Suppressor macrophage treated with lipopolysaccharide for 1 hour (primary cell): ENCODE results near the gene MTOR.
"Not testable (repeated sequence)": the region's sequence is repeated elsewhere in the genome, so short reads cannot be mapped to it uniquely, and the experiment has no call there.

ENCODE experiments used
- DNase-seq, 3 donors: peaks; one replicate each; pipeline ENCODE4 v3.0.0-alpha.2; 2020 to 2022

MTOR gene

DNA sequence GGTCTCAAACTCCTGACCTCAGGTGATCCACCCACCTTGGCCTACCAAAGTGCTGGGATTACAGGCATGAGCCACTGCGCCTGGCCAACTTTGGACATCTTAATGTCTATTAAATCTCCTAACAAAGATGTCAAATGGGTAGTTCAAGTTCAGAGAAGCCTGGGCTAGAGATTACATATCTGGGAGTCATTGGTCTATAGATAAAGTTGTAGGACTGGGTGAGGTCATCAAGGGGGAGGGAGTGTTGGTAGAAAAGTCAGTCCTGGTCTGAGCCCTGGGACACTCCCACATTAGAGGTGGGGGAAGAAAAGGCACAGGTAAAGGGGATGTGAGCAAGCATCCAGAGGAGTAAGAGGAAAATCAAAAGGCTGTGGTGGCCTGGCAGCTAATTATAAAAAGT, 17.3 kb upstream of the MTOR start:
- no peak for DNase-seq

DNA sequence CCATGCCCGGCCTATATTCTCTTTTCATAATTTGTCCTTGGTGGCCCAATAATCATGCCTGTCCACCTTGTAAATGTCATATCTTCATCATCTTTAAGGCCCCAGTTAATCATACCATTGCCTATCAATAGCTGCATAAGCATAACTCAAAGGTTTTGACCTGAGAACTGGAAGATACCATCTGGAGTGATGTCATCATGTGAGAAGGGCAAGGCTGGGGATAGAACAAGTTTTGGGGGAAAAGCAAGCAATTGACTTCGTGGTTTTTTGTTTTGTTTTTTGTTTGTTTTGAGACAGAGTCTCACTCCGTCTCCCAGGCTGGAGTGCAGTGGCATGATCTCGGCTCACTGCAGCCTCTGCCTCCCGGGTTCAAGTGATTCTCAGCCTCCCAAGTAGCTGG, 16.8 kb upstream of the MTOR start:
- no peak for DNase-seq

DNA sequence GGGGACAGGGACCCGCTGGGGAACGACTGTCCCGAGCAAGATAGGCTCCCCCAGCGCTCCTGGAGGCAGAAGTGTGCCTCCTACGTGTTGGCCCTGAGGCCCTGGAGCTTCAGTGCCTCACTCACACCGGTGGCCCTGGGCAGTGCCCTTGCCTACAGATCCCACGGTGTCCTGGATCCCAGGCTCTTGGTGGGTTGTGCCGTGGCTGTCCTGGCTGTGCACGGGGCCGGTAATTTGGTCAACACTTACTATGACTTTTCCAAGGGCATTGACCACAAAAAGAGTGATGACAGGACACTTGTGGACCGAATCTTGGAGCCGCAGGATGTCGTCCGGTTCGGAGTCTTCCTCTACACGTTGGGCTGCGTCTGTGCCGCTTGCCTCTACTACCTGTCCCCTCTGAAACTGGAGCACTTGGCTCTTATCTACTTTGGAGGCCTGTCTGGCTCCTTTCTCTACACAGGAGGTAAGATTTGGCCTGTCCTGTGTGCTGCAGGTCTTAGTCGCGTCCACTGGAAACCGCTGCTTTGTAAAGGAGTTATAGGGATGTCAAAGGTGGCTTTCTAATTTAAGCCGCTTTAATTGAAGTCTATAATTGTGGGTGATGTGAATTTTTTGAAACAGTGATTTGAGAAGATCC, 11.4 kb upstream of the MTOR start:
- no peak for DNase-seq

DNA sequence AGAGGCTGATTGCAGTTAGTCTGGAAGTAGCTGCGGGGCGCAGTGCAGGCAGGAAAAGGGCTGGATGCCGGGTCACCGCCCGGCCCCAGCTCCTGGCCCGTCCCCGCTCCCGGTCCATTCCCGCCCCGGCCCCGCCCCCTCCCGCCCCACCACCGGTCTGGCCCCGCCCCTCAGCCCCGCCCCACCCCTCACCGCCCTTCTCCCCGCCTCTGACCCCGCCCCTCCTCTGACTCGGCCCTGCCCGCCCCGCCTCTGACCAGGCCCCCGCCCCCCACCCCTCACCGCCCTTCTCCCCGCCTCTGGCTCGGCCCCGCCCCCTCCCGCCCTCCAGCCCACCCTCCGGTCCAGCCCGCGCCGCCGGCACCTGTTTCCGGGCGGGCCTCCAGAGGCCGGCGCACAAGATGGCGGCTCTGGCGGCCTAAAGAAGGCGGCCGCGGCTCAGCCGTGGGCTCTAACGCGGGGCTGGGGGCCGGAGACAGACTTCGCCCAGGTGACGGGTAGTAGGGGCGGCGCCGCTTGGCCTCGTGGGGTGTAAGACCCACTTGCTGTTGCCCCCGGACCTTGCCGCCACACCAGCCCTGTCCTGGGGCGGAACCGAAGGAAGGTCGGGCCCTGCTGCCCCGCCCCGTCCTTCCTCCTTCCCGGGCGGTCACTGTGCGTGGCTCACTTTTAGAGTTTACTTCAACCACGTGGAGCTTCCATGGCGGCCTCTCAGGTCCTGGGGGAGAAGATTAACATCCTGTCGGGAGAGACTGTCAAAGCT, 10.7 kb upstream of the MTOR start, which contains the start of gene UBIAD1:
TSS of gene UBIAD1 (plus strand) at position 367 of the 763 bp plus-strand sequence. CDS start at position 701, 334 bp downstream.
- DNase-seq: peak; percentile 86 to 97 (median 94)

DNA sequence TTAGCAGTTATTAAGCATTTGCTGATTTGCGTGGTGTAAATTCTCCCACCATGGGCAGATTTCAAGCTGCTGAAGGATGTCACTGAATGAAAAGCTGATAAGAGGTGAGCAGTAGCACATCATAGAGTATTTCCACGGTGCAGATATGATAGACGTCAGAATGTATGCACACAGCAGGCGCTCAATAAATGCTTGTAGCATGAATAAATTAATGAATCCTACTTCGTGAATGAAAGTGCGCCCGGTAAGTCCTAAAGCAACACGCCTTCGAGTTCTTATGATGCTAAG, 10.1 kb upstream of the MTOR start:
- no peak for DNase-seq

DNA sequence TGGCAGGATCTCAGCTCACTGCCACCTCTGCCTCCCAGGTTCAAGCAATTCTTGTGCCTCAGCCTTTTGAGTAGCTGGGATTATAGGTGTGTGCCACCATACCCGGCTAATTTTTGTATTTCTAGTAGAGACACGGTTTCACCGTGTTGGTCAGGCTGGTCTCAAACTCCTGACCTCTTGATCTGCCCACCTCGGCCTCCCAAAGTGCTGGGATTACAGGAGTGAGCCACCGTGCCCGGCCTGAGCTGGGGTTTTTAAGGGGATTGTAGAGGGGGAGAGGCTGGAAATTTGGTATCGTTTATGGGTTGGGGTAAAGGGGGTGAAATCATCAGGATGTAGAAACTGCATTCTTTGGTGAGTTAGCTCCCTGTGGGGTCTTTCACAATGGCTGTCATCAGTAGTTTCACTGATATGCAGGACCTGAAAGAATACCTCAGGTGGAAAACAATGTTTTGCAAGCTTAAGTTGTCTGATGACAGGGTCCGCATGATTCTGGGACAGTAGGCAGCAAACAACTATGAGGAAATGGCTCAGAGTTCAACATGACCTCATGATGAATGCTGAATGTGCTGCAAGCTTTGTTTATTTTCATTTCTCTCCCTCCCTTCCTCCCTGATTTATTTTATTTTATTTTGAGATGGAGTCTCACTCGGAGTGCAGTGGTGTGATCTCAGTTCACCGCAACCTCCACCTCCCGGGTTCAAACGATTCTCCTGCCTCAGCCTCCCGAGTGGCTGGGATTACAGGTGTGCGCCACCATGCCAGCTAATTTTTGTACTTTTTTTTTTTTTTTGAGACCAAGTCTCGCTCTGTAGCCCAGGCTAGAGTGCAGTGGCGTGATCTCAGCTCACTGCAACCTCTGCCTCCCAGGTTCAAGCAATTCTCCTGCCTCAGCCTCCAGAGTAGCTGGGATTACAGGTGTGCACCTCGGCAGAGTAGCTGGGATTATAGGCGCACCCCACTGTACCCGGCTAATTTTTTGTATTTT, 5.3 kb upstream of the MTOR start:
- not testable (repeated sequence) for DNase-seq

DNA sequence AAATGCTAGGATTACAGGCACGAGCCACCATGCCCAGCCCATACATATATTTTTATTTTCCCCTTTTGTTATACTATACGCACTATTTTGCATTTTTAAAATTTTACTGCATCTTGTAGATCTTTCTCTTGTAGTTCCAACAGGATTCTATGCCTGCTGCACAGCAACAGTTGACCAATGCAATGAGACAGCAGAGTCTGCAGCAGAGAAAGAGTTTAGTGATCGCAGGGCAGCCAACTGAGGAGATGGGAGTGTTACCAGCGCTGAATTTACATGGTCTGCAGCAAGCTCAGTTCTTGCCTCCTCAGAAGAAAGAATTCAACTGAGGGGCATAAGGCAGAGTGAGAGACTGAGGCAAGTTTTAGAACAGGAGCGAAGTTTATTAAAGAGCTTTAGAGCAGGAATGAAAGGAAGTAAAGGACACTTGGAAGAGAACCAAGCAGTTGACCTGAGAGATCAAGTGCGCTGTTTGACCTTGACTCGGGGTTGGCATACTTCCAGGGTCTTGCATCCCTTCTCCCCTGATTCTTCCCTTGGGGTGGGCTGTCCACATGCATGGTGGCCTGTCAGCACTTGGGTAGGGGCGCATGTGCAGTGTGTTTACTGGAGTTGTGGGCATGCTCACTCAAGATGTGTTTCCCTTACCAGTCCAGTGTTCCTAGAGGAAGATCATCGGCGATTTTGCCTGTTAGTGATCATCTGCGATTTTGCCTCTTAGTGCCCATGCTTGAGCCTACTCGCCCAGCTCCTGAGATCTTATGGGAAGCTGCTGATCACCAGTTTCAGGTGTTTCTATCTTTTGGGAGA, 4.1 kb upstream of the MTOR start:
- no peak for DNase-seq

DNA sequence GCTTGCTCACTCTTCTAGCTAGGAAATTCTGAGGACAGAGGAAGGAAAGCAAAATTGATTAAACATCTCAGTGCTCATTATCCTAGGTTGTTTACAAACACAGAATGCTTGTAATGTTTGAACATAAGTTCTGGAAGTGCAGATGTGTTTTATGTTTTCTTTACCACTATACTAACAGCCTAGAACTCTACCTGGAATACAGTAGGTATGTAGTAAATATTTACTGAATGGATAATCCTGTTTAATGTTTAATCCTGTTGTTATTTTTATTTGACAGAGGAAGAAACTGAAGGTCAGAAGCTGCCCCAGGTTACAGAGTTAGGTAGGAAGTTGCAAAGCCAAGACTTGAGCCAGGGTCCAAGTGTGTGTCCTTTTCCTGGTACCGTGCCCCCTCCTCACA, 6.1 kb downstream of the MTOR start:
- no peak for DNase-seq

DNA sequence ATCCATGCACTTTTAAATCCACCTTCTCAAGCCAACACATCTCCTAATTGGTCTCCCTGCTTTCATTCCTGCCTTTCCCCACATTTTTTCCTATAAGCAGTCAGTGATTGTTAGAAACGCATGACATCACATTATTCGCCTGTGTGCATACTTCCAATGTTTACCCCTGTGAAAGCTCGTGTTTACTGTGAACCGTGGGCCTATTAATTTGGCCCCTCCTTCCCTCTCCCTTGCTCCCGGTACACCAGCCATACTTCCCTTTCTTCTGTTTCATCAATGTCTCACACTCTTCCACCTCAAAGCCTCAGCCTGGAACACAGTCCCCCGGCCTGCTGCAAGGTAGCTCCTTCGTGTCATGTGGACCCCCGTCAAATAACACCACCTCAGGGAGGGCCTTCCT, 9.1 kb downstream of the MTOR start:
- DNase-seq: no peak

DNA sequence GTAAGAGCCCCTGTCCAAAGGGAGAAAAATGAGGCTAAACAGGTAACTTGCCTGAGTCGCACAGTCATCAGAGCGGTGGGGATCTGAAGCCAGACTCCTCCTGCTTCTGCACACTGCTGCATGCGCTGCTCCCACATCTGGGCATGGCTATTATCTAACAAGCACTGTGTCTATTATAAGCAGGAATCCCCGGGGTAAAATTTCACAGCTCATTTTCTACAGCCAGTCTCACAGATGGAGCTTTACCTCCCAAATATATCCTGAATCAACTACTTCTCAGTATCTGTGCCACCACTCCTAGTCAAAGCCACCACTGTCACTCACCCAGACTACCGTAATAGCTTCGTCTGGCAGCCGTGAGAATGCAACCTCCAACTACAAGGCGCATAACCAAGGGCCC, 9.8 kb downstream of the MTOR start:
- no peak for DNase-seq

DNA sequence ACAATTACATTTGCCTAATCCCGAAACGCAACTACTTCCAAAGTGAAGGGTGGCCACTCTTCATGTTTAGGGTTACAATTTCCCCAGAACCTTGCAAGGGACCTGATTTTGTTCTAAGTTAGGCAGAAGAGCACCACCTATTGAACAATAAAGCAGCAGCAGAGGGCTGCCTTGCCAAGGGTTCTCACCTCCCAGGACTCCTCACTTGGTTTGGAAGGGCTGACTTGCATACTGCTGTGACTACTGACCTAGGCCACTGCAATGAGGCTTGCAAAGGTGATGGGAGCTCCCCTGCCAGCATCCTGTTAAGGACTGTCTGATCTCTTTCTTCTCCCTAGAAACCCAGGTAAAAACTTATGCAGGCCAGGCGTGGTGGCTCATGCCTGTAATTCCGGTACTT, 14.2 kb downstream of the MTOR start:
- DNase-seq: no peak

DNA sequence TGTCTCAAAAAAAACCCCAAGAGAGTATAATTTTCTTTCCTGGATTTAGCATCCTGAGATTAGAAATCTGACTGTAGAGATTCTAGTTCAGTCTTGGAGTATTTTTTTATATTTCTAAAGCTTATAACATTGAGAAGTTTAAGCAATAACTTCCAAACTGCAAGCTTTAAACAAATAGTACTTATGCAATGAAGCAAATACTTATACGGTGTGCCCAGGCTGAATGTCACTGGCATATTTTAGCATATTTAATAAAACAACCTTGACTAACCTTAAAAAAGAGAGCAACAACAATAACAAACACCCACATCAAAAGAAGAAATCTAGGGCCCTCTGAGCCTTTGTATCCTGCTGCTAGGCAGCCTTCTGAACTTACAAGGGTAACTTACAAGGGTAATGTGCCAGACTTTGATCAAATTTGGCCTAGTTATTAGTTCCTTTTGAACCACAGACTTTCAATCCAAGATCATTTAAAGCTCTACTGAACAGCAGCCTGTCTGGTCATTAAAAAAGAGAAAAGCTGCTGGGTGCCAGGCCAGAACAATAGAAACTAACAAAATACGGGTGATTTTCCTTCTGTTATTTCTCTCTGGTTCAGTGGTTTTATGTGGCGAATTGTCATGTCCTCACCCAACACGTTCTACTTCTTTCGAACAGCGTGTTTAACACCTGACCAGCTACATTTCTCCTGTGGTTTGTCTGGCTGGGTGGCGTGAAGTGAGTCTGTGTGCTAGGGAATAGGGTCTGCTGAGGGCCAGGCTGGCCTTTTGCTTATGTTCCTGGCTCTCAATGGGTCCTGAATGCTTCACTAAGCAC, 16.2 kb downstream of the MTOR start:
- no peak for DNase-seq

DNA sequence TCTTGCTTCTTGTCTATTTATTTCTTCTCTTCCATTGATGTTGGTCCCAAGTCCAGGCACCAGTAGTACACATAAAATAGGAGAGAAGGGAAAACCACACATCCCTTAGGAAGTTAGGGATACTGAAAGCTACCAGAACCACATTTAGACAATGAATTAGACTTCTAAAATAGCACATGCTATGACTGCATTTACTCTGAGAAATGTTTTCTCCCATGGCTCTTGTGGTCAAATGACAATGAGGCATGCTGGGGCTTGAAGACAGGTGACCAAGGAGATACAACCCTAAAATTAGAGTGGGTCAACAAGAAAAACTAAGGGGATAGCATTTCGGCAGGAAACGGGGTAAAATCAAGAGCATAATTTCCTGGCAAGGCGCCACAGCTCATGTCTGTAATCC, 17.1 kb downstream of the MTOR start:
- DNase-seq: no peak

DNA sequence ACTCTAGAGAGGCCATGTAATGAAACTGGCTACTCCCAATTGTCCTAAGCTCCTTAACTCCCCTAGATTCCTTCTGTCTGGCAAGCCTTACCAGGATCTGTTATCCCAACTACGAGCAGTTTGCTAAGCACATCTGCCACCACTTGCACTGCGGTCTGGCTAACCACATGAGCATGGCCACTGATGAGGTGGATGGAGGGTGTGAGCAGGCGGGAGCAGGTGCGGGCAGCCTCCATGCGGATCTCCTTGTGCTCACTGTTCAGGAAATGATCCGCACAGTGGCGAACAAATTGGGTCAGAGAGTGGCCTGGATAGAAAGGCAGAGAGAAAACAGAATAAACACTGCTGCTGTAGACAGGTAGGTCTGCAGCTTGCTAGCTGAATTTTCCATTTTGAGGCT, 24.0 kb downstream of the MTOR start:
- DNase-seq: no peak

DNA sequence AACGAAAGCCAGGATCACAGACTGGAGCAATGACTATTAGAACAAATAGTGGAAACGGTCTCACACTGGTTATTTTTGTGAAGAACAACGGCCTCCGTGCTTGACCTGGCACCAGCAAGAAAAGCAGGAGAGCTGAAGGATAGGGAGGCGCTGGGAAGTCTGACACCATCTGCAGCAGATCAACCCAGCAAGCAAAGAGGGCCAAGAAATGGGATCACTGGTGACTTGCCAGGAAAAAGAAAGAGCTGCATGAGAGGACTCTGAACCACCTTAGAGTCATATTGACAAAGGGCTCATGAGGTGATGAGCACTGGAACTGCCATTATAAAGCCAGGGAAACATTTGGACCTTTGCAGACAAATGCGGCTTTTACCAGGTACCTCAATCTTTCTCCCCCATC, 25.0 kb downstream of the MTOR start:
- DNase-seq: no peak

DNA sequence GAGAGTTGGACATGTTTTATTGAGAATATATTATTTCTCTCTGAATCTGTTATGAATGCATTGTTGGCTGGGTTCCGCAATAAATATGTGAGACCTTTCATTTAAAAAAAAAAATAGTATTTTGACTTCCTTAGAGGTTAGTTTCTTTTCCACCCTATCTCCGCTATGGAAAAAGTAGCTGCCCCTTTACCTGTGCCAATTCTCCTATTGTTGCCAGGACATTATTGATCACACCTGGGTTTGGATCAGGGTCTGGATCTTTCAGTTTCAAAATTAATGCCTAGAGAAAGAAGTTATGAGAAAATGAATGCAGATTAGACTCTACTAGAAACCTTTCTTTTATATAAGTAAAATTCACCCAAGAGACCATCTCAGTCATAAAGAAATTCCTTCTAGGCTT, 29.1 kb downstream of the MTOR start:
- DNase-seq: no peak

DNA sequence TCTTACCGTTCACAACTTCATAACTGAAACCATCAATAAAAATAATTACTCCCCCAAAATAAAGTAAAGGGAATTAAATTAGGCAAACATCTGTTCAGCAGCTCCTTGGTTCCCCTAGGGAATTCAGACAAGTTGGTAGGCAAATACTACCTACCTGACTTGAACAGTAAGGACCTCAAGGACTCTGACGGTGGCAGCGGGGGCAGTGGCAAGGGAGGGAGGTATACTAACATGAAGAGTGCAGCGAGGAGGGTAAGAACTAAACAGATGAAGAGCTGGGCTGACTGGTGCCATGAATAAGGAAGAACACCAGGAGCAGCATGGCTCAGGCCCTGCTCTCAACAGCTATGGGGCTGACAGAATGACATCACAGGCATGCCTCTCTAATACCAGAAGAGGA, 33.1 kb downstream of the MTOR start:
- peak in 2 of 3 donors; percentile 1 to 19 for DNase-seq

DNA sequence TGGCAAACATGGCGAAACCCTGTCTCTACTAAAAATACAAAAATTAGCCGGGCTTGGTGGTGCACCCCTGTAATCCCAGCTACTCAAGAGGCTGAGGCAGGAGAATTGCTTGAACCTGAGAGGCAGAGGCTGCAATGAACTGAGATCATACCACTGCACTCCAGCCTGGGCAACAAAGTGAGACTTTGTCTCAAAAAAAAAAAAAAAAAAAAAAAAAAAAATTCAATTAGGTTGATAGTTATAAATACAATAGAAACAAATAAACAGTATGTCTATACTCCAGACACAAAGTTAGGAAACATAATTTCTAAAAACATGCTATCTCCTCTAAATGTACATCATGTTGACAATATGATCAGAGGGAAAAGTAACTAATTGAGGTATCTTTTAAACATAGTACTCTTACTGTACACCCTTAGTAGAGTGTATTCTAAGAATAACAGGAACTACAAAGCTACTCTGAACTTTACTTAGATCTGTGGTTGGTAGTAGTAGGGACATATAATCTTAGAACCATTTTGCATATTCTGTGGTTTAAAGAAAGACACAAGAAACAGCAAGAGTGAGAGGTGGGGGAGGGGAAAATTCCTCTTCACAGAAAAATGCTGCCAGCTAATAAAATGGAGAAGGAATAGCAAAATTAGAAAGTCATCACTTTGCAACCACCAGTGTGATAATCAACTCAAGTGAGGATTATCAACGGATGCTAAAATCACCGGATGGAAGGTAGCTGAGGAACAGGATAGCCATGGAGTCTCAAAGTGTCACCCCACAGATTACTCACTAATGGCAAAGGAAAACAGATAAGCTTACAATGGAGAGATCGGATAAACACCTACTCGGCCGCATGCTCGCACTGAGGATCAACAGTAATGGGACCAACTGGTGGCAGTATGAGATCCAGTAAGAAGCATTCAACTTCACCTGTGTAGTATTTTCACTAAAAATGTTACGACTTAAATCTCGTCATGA, 35.0 kb downstream of the MTOR start:
- no peak for DNase-seq

DNA sequence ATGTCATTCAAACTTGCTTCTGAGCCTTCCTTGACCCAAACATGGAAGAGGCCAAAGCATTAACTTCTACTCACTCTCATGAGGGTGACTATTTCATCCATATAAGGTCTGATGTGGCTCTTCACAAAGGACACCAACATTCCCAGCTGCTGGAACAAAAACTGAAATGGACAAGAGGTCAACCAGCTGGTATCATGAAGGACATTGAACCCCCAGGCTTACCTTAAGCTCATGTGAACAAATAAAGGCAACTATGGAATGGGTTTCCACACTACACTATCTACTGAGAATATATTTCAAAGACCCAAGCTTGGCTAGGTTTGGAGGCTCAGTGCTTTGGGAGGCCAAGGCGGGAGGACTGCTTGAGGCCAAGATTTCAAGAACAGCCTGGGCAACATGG, 46.3 kb downstream of the MTOR start:
- no peak for DNase-seq

DNA sequence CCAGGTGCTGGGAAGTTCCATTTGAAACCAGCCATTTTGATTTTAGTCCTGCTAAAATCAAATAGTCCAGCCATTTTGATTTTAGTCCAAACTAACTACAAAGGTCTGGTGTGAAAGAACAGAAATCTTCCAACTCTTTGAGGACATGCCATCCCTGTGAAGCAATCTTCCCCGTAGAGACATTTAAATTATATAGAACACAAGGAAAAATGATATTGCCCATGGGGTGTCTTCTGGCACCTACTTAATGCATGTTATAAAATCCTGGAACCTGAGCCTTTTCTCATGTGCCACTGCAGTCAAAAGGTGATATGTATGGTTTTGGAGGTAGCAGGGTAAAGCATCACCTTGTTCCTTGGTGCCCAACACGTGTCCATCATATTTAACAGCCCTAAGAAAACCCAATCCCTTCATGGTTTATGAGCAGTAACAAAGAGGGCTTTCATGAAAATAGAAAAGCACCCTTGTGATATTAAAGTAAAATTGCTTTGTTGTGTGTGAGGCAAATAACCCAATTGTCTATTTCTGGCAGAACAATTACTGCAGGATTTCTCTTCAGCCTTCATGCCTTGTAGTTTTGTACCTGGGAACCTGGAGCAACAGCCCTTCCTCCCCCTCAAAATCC, 46.9 kb downstream of the MTOR start:
- DNase-seq: no peak
